Stimulated activated CD8-positive, alpha-beta memory T cell treated with anti-CD3 and anti-CD28 coated beads, Interleukin-12 subunit alpha, Interleukin-12 subunit beta, amount 100 ng/mL, for 24 hours (primary cell): Measurements from ENCODE around the gene PRAMEF8.
"Not testable (repeated sequence)": the region's sequence is repeated elsewhere in the genome, so short reads cannot be mapped to it uniquely, and the experiment has no call there.

Source experiments
- DNase-seq: peaks from one replicate; pipeline ENCODE4 v3.0.0-alpha.2; 2020; ENCODE audit errors: extremely low read depth

The PRAMEF8 gene

GRCh38 chr1:13285037-13285436, at the start of gene PRAMEF8:
Gene PRAMEF8 (minus strand): TSS chr1:13285137. CDS start chr1:13284091, 1,046 bp downstream.
- DNase-seq, result not testable (repeated sequence)

GRCh38 chr1:13315281-13315680, 30.3 kb upstream of the PRAMEF8 start, which contains the start of gene PRAMEF15:
Gene PRAMEF15 (plus strand): TSS chr1:13315581. CDS start chr1:13318408, 2,827 bp downstream.
- not testable (repeated sequence) for DNase-seq

GRCh38 chr1:13303239-13303638, 18.3 kb upstream of the PRAMEF8 start, which contains the start of gene PRAMEF33:
Gene PRAMEF33 (plus strand): TSS chr1:13303539. CDS start chr1:13305955, 2,416 bp downstream.
- not testable (repeated sequence) for DNase-seq

GRCh38 chr1:13302197-13302596, 17.3 kb upstream of the PRAMEF8 start:
- DNase-seq, result not testable (repeated sequence)

- DNase-seq, result not testable (repeated sequence)
Measured at GRCh38 chr1:13298699-13299098, 13.8 kb upstream of the PRAMEF8 start.

- DNase-seq, result not testable (repeated sequence)
Measured at GRCh38 chr1:13297216-13297931, 12.4 kb upstream of the PRAMEF8 start.

- DNase-seq, result not testable (repeated sequence)
Measured at GRCh38 chr1:13289030-13289429, 4.1 kb upstream of the PRAMEF8 start.

GRCh38 chr1:13279617-13280016, 5.3 kb downstream of the PRAMEF8 start:
- DNase-seq, result not testable (repeated sequence)

GRCh38 chr1:13277016-13277415, 7.9 kb downstream of the PRAMEF8 start:
- DNase-seq, result not testable (repeated sequence)

- not testable (repeated sequence) for DNase-seq
Measured at GRCh38 chr1:13265124-13265523, 19.8 kb downstream of the PRAMEF8 start.

- DNase-seq, result not testable (repeated sequence)
Measured at GRCh38 chr1:13253898-13254297, 31.0 kb downstream of the PRAMEF8 start, which contains the start of gene PRAMEF5. Gene PRAMEF5 (plus strand): TSS chr1:13254198. CDS start chr1:13259269, 5,071 bp downstream.

- not testable (repeated sequence) for DNase-seq
Measured at GRCh38 chr1:13247122-13247521, 37.8 kb downstream of the PRAMEF8 start.

GRCh38 chr1:13246554-13246871, 38.4 kb downstream of the PRAMEF8 start:
- not testable (repeated sequence) for DNase-seq

GRCh38 chr1:13245841-13246553, 38.9 kb downstream of the PRAMEF8 start:
- DNase-seq, result not testable (repeated sequence)

- not testable (repeated sequence) for DNase-seq
Measured at GRCh38 chr1:13243536-13244263, 41.2 kb downstream of the PRAMEF8 start.

- not testable (repeated sequence) for DNase-seq
Measured at GRCh38 chr1:13239633-13240032, 45.3 kb downstream of the PRAMEF8 start.

GRCh38 chr1:13237572-13237971, 47.4 kb downstream of the PRAMEF8 start:
- DNase-seq, result not testable (repeated sequence)

GRCh38 chr1:13234057-13234456, 50.9 kb downstream of the PRAMEF8 start:
- DNase-seq, result not testable (repeated sequence)

GRCh38 chr1:13232056-13232455, 52.9 kb downstream of the PRAMEF8 start:
- not testable (repeated sequence) for DNase-seq
